Prostate gland (tissue), 2 donors: ENCODE measurements around the gene HELQ. TPM values are rescaled to one million over a fixed set of nuclear protein-coding genes. Genes with fewer than 3 reads are reported as not detected.

Experiments used
- DNase-seq: peaks from one replicate; pipeline ENCODE4 v3.0.0-alpha.2; 2019; ENCODE audit warnings: low spot score
- H3K27ac ChIP-seq, 2 donors: fragments of 200-600 bp; sonication (generic); 2 replicates each; pipeline ENCODE4 v1.5.1; 2017 to 2019
- H3K27me3 ChIP-seq: fragments of 200-600 bp; sonication (generic); replicated peaks from 2 replicates; pipeline ENCODE4 v1.5.1; 2019; ENCODE audit not compliant: insufficient read depth
- H3K36me3 ChIP-seq, 2 donors: fragments of 200-600 bp; sonication (generic); 1 replicate in 1 of 2; 2 replicates in 1 of 2; pipeline versions ENCODE4 v1.5.1 to v1.8.1; 2017 to 2019
- H3K4me1 ChIP-seq: fragments of 200-600 bp; sonication (generic); replicated peaks from 2 replicates; pipeline ENCODE4 v1.5.1; 2019
- H3K4me3 ChIP-seq, 2 donors: fragments of 200-600 bp; sonication (generic); 2 replicates each; pipeline ENCODE4 v1.5.1; 2017 to 2019
- H3K9me3 ChIP-seq: fragments of 200-600 bp; sonication (generic); 2 replicates; pipeline ENCODE4 v1.5.1; 2017
- CTCF ChIP-seq, 4 experiments: fragments of 200-600 bp in 2 of 4; fragments of 450-650 bp in 2 of 4; sonication (generic) in 2 of 4; IDR thresholded peaks; 1 replicate in 3 of 4; 2 replicates in 1 of 4; pipeline ENCODE4 v1.5.1; 2016 to 2019; ENCODE audit warnings: antibody characterized with exemption in 4 of 4, mild to moderate bottlenecking in 2 of 4, moderate library complexity in 2 of 4
- POLR2A ChIP-seq: fragments of 450-650 bp; IDR thresholded peaks from one replicate; pipeline ENCODE4 v1.6.1; 2016; ENCODE audit warnings: antibody characterized with exemption, mild to moderate bottlenecking
- POLR2AphosphoS5 ChIP-seq: sonication (generic); formaldehyde crosslinking; IDR thresholded peaks from one replicate; pipeline ENCODE4 v1.6.1; 2017; ENCODE audit warnings: antibody characterized with exemption
- WGBS: methylation state at CpG from one replicate; pipeline ENCODE4 v1.1.5; 2018; 5-methylcytosine and 5-hydroxymethylcytosine counted together
- intact Hi-C: fragments of 100-400 bp; cut with DNase I; formaldehyde crosslinking; loops from one replicate; pipeline ENCODE4 v1.14.2; 2022
- total RNA-seq, 2 donors: library from RNA; depleted of rRNA; stranded (reverse); fragments of >200 nt; gene quantifications; one replicate each; pipeline ENCODE4 v1.1.0, GENCODE V29; 2016

Gene HELQ
- total RNA-seq, 2 donors from 2014 or later = 15.5 to 20.9 TPM

GRCh38 chr4:83431200-83431599 lies 24.4 kb downstream of the HELQ start:
- no peaks in the 10 kb centered on the region for H3K27me3 ChIP-seq
- WGBS = 93% methylated on average over 1 of the region's 1 CpG
- no peak for TF ChIP-seq POLR2AphosphoS5
- TF ChIP-seq POLR2A = no peak
- no peak for TF ChIP-seq CTCF (IDR thresholded peaks at IDR 0.05)
- DNase-seq = no peak
- no peaks in the 10 kb centered on the region for H3K36me3 ChIP-seq
- no peak overlapping the region for H3K4me3 ChIP-seq
- H3K4me1 ChIP-seq = no peaks in the 10 kb centered on the region
- H3K9me3 ChIP-seq = no peaks in the 10 kb centered on the region
- no peak overlapping the region for H3K27ac ChIP-seq
- intact Hi-C loops = no loop called here

- Histone ChIP-seq H3K9me3 (no peaks in the 10 kb centered on the region), H3K4me1 (no peaks in the 10 kb centered on the region), H3K36me3 (peaks cover 0 to 5% of the 10 kb centered on the region in 2 donors), H3K27ac (no peak overlapping the region), H3K4me3 (no peak overlapping the region), H3K27me3 (no peaks in the 10 kb centered on the region)
- DNase-seq = no peak
- TF ChIP-seq POLR2A = no peak
- no peak for TF ChIP-seq POLR2AphosphoS5
- TF ChIP-seq CTCF (IDR thresholded peaks at IDR 0.05) = no peak
- intact Hi-C loops = no loop called here
Observed at GRCh38 chr4:83418211-83418610, 37.4 kb downstream of the HELQ start.

GRCh38 chr4:83417566-83417965 lies 38.1 kb downstream of the HELQ start:
- intact Hi-C loops = no loop called here
- DNase-seq = no peak
- no peak for TF ChIP-seq POLR2AphosphoS5
- TF ChIP-seq POLR2A = no peak
- no peak for TF ChIP-seq CTCF (IDR thresholded peaks at IDR 0.05)

GRCh38 chr4:83413676-83414075 lies 41.9 kb downstream of the HELQ start:
- H3K27ac ChIP-seq = no peak overlapping the region
- WGBS = 100% methylated on average over 2 of the region's 2 CpGs
- no peaks in the 10 kb centered on the region for H3K4me1 ChIP-seq
- TF ChIP-seq POLR2A (no peak), POLR2AphosphoS5 (no peak), CTCF (IDR thresholded peaks at IDR 0.05) (no peak)
- H3K9me3 ChIP-seq = no peaks in the 10 kb centered on the region
- no peak for DNase-seq
- H3K4me3 ChIP-seq = no peak overlapping the region
- H3K27me3 ChIP-seq = no peaks in the 10 kb centered on the region
- intact Hi-C loops = no loop called here
- no peaks in the 10 kb centered on the region for H3K36me3 ChIP-seq

More at GRCh38 chr4:83417566-83417965, 38.1 kb downstream of the HELQ start:
- H3K4me3 ChIP-seq = no peak overlapping the region
- H3K27me3 ChIP-seq = no peaks in the 10 kb centered on the region
- H3K9me3 ChIP-seq = no peaks in the 10 kb centered on the region
- H3K27ac ChIP-seq = no peak overlapping the region
- H3K4me1 ChIP-seq = no peaks in the 10 kb centered on the region
- peaks cover 0 to 5% of the 10 kb centered on the region in 2 donors for H3K36me3 ChIP-seq
- WGBS = 70% methylated on average over 4 of the region's 4 CpGs

- Histone ChIP-seq H3K4me1 (no peaks in the 10 kb centered on the region), H3K36me3 (no peaks in the 10 kb centered on the region), H3K27ac (no peak overlapping the region)
Observed at GRCh38 chr4:83408908-83409307, 46.7 kb downstream of the HELQ start.

More at GRCh38 chr4:83408908-83409307, 46.7 kb downstream of the HELQ start:
- TF ChIP-seq POLR2A = no peak
- no peak for TF ChIP-seq CTCF (IDR thresholded peaks at IDR 0.05)
- TF ChIP-seq POLR2AphosphoS5 = no peak
- Histone ChIP-seq H3K27me3 (no peaks in the 10 kb centered on the region), H3K9me3 (no peaks in the 10 kb centered on the region), H3K4me3 (no peak overlapping the region)
- WGBS = 95% methylated on average over 1 of the region's 1 CpG
- DNase-seq = no peak
- intact Hi-C loops = no loop called here
